Activated naive CD8-positive, alpha-beta T cell treated with anti-CD3 and anti-CD28 coated beads for 36 hours (primary cell): ENCODE results near the gene PRAMEF12. TPM values are rescaled to one million over a fixed set of nuclear protein-coding genes. Genes with fewer than 3 reads are reported as not detected.
"Not testable (repeated sequence)": the region's sequence is repeated elsewhere in the genome, so short reads cannot be mapped to it uniquely, and the experiment has no call there.

ENCODE experiments used
- DNase-seq: peaks from one replicate; pipeline ENCODE4 v3.0.0; 2021
- H3K27ac Mint-ChIP-seq: one replicate; pipeline ENCODE4 v1.8.0; 2022; ENCODE audit warnings: mild to moderate bottlenecking, moderate library complexity, mixed read lengths
- H3K27me3 Mint-ChIP-seq: one replicate; pipeline ENCODE4 v1.8.0; 2022; ENCODE audit warnings: mild to moderate bottlenecking, mixed read lengths
- H3K36me3 Mint-ChIP-seq: one replicate; pipeline ENCODE4 v1.8.0; 2021; ENCODE audit warnings: mild to moderate bottlenecking, mixed read lengths
- H3K4me1 Mint-ChIP-seq: one replicate; pipeline ENCODE4 v1.8.0; 2021; ENCODE audit warnings: mixed read lengths
- H3K4me3 Mint-ChIP-seq: one replicate; pipeline ENCODE4 v1.8.0; 2022; ENCODE audit warnings: mild to moderate bottlenecking, moderate library complexity, mixed read lengths
- H3K9me3 Mint-ChIP-seq: one replicate; pipeline ENCODE4 v1.8.0; 2022; ENCODE audit warnings: mixed read lengths
- total RNA-seq, 2 experiments: library from RNA; stranded (reverse); gene quantifications; one replicate each; pipeline ENCODE4 v1.2.3, GENCODE V29; 2021

The PRAMEF12 gene
- total RNA-seq, 2 experiments from 2014 or later = not detected

DNA sequence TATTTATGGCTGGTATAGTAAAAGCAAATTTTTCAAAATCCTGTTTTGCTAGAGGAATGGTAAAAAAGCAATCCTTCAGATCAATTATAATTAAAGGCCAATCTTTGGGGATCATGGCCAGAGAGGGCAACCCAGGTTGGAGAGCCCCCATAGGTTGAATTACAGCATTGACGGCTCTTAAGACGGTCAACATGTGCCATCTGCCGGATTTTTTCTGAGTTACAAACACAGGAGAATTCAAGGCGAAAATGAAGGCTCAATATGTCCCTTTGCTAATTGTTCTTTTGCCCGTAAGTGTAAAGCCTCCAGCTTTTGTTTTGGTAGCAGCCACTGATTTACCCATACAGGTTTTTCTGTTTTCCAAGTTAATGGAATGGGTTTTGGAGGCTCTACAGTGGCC is 8.0 kb downstream of the PRAMEF12 start:
- not testable (repeated sequence) for H3K4me1 Mint-ChIP-seq, H3K36me3 Mint-ChIP-seq, DNase-seq, H3K4me3 Mint-ChIP-seq, H3K27ac Mint-ChIP-seq, H3K27me3 Mint-ChIP-seq
- peaks cover 18% of the 10 kb centered on the region for H3K9me3 Mint-ChIP-seq

DNA sequence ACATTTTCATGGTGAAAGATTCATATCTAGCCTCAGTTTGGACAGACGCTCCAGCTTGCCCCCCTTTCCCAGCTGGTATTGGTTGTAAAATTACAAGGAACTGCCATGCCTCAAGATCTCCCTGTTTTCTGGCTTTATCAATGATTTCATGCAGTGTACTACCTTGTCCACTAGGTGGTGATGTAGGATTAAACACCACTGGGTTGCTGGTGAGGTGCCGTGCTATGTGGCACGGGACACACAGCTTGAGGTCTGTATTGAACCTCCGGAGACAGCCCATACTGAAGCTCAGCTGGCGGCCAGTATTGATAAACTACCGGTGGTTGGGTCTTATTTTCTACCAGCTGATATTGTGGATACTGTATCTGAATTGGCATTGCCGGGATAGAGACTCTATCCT is 10.2 kb downstream of the PRAMEF12 start:
- not testable (repeated sequence) for H3K27me3 Mint-ChIP-seq, H3K4me1 Mint-ChIP-seq, H3K27ac Mint-ChIP-seq, H3K4me3 Mint-ChIP-seq, DNase-seq, H3K36me3 Mint-ChIP-seq
- peaks cover 18% of the 10 kb centered on the region for H3K9me3 Mint-ChIP-seq

DNA sequence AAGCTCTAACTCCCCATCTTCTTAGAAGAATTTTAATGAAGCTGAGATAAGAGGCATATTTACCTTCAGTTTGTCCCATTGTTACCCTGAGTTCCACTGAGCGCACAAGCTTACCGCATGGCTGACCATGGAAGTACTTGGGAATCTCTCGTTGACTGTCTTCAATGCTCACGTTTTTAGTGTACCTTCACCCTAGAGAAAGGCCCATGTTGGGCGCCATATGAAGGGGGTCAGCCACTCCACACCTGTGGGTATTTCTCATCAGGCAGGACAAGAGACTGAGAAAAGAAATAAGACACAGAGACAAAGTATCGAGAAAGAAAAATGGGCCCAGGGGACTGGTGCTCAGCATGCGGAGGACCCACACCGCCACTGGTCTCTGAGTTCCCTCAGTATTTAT is 11.2 kb downstream of the PRAMEF12 start:
- not testable (repeated sequence) for H3K4me1 Mint-ChIP-seq, H3K27ac Mint-ChIP-seq, DNase-seq, H3K36me3 Mint-ChIP-seq, H3K27me3 Mint-ChIP-seq, H3K4me3 Mint-ChIP-seq
- H3K9me3 Mint-ChIP-seq = peaks cover 18% of the 10 kb centered on the region

DNA sequence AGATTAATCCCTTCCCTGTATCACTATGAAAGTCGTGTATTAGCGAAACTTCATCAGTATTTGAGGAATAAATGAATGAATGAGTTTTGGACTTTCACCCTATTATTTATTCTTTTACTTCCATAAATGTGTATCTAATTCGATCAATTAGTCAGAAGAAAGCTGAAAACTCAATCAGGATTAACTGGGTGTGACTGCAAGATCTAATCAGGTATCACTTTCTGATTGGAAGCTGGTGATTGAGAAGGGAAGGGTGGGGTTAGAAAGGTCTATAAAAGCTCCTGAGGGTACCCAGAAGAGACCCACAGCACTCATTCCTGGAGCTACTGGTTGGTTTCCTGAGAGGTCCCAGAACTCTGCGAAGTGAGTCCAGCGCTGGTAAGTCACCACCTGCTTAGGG is 17.6 kb downstream of the PRAMEF12 start, which contains the start of gene PRAMEF1:
TSS of gene PRAMEF1 (plus strand) at position 301 of the 400 bp plus-strand sequence. CDS start 1,831 bp downstream, outside the sequence.
- not testable (repeated sequence) for H3K9me3 Mint-ChIP-seq, H3K4me1 Mint-ChIP-seq, H3K27ac Mint-ChIP-seq, H3K4me3 Mint-ChIP-seq, H3K27me3 Mint-ChIP-seq, H3K36me3 Mint-ChIP-seq, DNase-seq

DNA sequence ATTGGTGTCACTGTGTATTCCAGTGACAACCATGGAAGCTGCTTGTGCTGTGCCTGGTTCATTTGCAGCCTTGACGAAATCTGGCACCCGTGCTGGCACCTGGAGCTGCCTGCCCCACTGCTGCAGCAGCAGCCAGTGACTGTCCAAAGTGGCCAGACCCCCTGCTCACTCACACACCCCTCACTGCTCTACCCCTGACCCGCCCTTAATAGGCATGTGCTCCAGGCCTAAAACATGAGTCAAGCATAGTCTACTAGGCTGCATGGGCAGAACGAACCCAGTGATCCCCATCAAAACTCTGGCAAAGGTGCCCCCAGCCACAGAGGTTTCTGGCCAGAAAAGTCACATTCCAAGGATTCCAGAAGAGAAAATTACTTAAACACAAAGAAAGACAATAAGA is 25.4 kb downstream of the PRAMEF12 start:
- no peak for DNase-seq
- Mint-ChIP-seq H3K4me3 (no peak overlapping the region), H3K27ac (no peak overlapping the region), H3K27me3 (peaks cover 4% of the 10 kb centered on the region), H3K9me3 (peaks cover 4% of the 10 kb centered on the region), H3K36me3 (no peaks in the 10 kb centered on the region), H3K4me1 (no peaks in the 10 kb centered on the region)

DNA sequence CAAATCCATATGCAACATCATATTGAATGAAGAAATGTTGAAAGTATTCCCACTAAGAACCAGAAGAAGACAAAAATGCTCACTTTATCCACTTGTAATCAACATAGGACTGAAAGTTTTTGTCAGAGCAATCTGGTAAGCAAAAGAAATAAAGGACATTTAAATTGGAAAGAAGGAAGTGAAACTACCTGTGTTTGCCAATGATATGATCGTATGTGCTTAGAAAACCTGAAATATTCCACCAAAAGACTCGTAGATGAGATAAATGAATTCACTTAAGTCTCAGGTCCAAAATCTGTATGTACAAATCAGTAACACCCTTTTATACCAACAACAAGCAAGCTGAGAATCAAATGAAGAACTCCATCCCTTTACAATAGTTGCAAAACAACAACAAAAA is 26.2 kb downstream of the PRAMEF12 start:
- no peak overlapping the region for H3K27ac Mint-ChIP-seq
- no peaks in the 10 kb centered on the region for H3K4me1 Mint-ChIP-seq
- no peaks in the 10 kb centered on the region for H3K36me3 Mint-ChIP-seq
- peaks cover 9% of the 10 kb centered on the region for H3K27me3 Mint-ChIP-seq
- H3K9me3 Mint-ChIP-seq = peaks cover 5% of the 10 kb centered on the region
- DNase-seq = no peak
- no peak overlapping the region for H3K4me3 Mint-ChIP-seq

DNA sequence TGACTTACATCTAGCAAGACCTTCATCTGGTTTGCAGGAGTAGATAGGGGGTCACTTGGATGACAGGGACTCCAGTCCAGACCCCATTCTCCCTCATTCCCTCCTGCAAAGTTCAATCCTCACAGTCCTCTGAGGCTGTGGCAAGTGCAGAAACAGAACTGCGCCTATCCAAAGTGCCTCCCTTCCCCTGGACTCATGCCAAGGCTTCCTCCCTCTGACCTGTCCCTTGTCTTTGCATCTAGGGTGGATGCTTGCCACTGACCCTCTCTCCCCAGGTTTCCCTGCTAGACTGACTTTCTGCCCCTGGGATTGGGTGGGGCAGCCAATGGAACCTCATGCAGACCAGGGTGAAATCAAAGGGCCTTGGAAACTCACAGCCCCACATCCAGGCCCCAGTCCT is 36.4 kb downstream of the PRAMEF12 start:
- H3K4me1 Mint-ChIP-seq = no peaks in the 10 kb centered on the region
- no peak overlapping the region for H3K4me3 Mint-ChIP-seq
- H3K27ac Mint-ChIP-seq = no peak overlapping the region
- peaks cover 7% of the 10 kb centered on the region for H3K9me3 Mint-ChIP-seq
- H3K27me3 Mint-ChIP-seq = peaks cover 17% of the 10 kb centered on the region
- no peaks in the 10 kb centered on the region for H3K36me3 Mint-ChIP-seq
- no peak for DNase-seq

DNA sequence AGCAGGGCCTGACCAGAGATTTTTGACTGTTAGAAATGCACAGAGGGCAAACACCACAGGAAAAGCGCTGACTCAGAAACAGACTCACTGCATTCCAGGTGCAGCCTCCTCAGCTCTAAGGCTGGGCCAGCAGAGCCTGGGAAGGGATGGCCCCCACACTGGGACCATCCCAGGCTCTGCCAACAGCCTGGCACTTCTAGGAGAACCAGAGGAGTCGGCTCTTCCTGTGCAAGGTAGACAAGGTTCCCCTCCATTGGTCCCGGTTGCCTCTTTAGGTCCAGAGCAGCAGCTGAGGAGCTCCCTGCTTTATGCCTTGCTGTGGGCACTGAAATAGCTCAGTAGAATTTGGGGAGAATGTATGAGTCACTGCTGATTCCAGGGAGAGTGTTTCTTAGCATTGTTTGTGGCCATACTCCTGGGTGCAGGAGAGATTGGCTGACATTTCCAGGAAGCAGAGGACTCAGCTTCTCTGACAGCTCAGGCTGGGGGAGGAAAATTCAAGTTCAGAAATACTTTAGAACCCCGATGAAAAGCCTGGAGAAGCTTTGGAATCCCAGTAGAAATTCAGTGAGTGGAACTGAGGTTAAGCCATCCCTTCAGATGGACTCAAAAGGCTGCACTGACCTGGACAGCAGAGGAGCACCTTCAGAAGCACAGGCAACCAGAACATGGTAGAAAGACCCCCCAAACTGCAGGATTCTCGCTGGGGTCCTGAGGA is 37.3 kb downstream of the PRAMEF12 start:
- peaks cover 15% of the 10 kb centered on the region for H3K27me3 Mint-ChIP-seq
- peaks cover 3% of the 10 kb centered on the region for H3K9me3 Mint-ChIP-seq
- no peak overlapping the region for H3K27ac Mint-ChIP-seq
- no peak overlapping the region for H3K4me3 Mint-ChIP-seq
- H3K36me3 Mint-ChIP-seq = no peaks in the 10 kb centered on the region
- H3K4me1 Mint-ChIP-seq = no peaks in the 10 kb centered on the region
- no peak for DNase-seq

DNA sequence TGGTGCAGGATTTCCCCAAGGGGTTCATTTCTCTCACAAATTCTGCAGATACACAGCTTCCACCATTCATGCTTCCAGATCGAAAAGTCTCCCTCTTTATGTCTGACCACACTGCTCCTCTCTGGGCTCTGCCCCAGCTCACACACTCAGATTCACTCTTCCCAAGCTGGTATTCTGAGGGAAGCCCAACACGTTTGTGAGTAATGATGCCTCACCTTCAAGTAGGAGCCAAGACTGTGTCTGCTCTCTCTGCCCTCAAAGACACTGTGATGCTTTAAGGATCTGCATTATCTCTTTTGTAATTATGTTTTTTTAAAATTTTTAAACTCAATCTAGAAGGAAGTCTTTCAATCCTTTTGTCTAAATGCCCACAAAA is 37.9 kb downstream of the PRAMEF12 start:
- DNase-seq = no peak
- no peaks in the 10 kb centered on the region for H3K36me3 Mint-ChIP-seq
- no peak overlapping the region for H3K27ac Mint-ChIP-seq
- H3K4me3 Mint-ChIP-seq = no peak overlapping the region
- peaks cover 18% of the 10 kb centered on the region for H3K27me3 Mint-ChIP-seq
- peaks cover 3% of the 10 kb centered on the region for H3K9me3 Mint-ChIP-seq
- H3K4me1 Mint-ChIP-seq = no peaks in the 10 kb centered on the region

DNA sequence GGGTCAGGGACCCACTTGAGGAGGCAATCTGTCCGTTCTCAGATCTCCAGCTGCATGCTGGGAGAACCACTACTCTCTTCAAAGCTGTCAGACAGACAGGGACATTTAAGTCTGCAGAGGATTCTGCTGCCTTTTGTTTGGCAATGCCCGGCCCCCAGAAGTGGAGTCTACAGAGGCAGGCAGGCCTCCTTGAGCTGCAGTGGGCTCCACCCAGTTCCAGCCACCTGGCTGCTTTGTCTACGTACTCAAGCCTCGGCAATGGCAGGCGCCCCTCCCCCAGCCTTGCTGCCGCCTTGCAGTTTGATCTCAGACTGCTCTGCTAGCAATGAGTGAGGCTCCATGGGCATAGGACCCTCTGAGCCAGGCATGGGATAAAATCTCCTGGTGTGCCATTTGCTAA is 45.5 kb downstream of the PRAMEF12 start:
- H3K4me3 Mint-ChIP-seq, DNase-seq, H3K9me3 Mint-ChIP-seq, H3K36me3 Mint-ChIP-seq, H3K27ac Mint-ChIP-seq, H3K4me1 Mint-ChIP-seq: not testable (repeated sequence)
- H3K27me3 Mint-ChIP-seq = peaks cover 33% of the 10 kb centered on the region

Other genes starting within 250 kb of the PRAMEF12 start
- gene DHRS3, start 155.5 kb upstream of the PRAMEF12 start, total RNA-seq = 100 to 1,000 TPM; 163 to 167 TPM
- not detected for gene AADACL4, start 129.7 kb upstream of the PRAMEF12 start, total RNA-seq
- gene AADACL3, start 57.6 kb upstream of the PRAMEF12 start, total RNA-seq = not detected
- gene CFAP107, start 27.5 kb upstream of the PRAMEF12 start, total RNA-seq = not detected
- gene PRAMEF1, start 17.7 kb downstream of the PRAMEF12 start, total RNA-seq = not detected
- not detected for gene PRAMEF11, start 57.7 kb downstream of the PRAMEF12 start, total RNA-seq
- not detected for gene HNRNPCL1, start 75.0 kb downstream of the PRAMEF12 start, total RNA-seq
- not detected for gene PRAMEF2, start 83.3 kb downstream of the PRAMEF12 start, total RNA-seq
- not detected for gene PRAMEF4, start 112.5 kb downstream of the PRAMEF12 start, total RNA-seq
- gene PRAMEF10, start 124.5 kb downstream of the PRAMEF12 start, total RNA-seq = not detected
- gene PRAMEF7, start 142.9 kb downstream of the PRAMEF12 start, total RNA-seq = not detected
- not detected for gene PRAMEF6, start 173.8 kb downstream of the PRAMEF12 start, total RNA-seq